ENCODE data around the gene FALEC. TPM values are rescaled to one million over a fixed set of nuclear protein-coding genes. Genes with fewer than 3 reads are reported as not detected.

Gene FALEC
- total and polyA plus RNA-seq, 2 experiments from 2014 or later: 1.7 TPM; not detected in 1

- Histone ChIP-seq H3F3A (replicated peaks; ENCODE audit: low read depth) (peaks cover 48% of the 10 kb centered on the region), H3K4me3 (peak within 1 kb of the TSS; percentile 96), H2AFZ (no peak within 1 kb of the TSS), H3K9me2 (ENCODE audit: insufficient read depth) (no peaks in the 10 kb centered on the region), H3K4me2 (peak within 1 kb of the TSS; percentile 92), H4K20me1 (replicated peaks; ENCODE audit: insufficient read depth) (peaks cover 42% of the 10 kb centered on the region), H3K79me2 (replicated peaks; ENCODE audit: insufficient read depth) (peaks cover 60% of the 10 kb centered on the region), H3K4me1 (ENCODE audit: insufficient read depth) (peaks cover 35% of the 10 kb centered on the region), H3K27ac (ENCODE audit: low read depth) (peak within 1 kb of the TSS; percentile 100), H3K27me3 (ENCODE audit: insufficient read depth) (no peaks in the 10 kb centered on the region), H3K36me3 (ENCODE audit: insufficient read depth) (peaks cover 43% of the 10 kb centered on the region)
- TF ChIP-seq ZNF114 (CRISPR knock-in tag; IDR thresholded peaks at IDR 0.05): no peak
- TF ChIP-seq EZH2phosphoT487 (IDR thresholded peaks at IDR 0.05; ENCODE audit: unreplicated experiment): no peak
- TF ChIP-seq REST (IDR thresholded peaks at IDR 0.05; ENCODE audit: unreplicated experiment): no peak
- 0 out of 4 replicates have a peak, but pooled peaks of 1 of the 2 experiments have one; percentile 6 for TF ChIP-seq CTCF (conservative IDR thresholded peaks at IDR 0.05; ENCODE audit: low read depth in 2 of 2)
- TF ChIP-seq EZH2 (IDR thresholded peaks at IDR 0.05; ENCODE audit: low read depth, unreplicated experiment): no peak
- no peak for TF ChIP-seq NANOG (IDR thresholded peaks at IDR 0.05; ENCODE audit: borderline replicate concordance)
- no peak for TF ChIP-seq ZNF462 (CRISPR knock-in tag; IDR thresholded peaks at IDR 0.05)
- TF ChIP-seq CREB1 (CRISPR knock-in tag; IDR thresholded peaks at IDR 0.05; ENCODE audit: low read depth): peak; percentile 85
- TF ChIP-seq JUNB (IDR thresholded peaks at IDR 0.05; ENCODE audit: unreplicated experiment): no peak
- TF ChIP-seq ZNF331 (CRISPR knock-in tag; IDR thresholded peaks at IDR 0.05; ENCODE audit: low read depth): no peak
- 0 out of 2 replicates have a peak, but pooled peaks have one; percentile 11 for TF ChIP-seq ETS1 (IDR thresholded peaks at IDR 0.05)
- TF ChIP-seq POLR2AphosphoS5 (IDR thresholded peaks at IDR 0.05; ENCODE audit: low read depth): peak; percentile 96
- no peak for TF ChIP-seq STAT1 (IDR thresholded peaks at IDR 0.05; ENCODE audit: unreplicated experiment)
- H3K36me3 Mint-ChIP-seq (ENCODE audit: low read depth): peaks cover 50% of the 10 kb centered on the region
- peak within 1 kb of the TSS; percentile 99 for H3K4me3 Mint-ChIP-seq
- peaks cover 8% of the 10 kb centered on the region; the same call in 1 of the 3 replicates for H3K9me3 Mint-ChIP-seq
- DNase-seq (ENCODE audit: low spot score): peak; percentile 97
- peak; percentile 87 for ATAC-seq
- H3K27me3 Mint-ChIP-seq (ENCODE audit: insufficient read depth, low read depth, poor library complexity): peaks cover 37% of the 10 kb centered on the region
- H3K4me1 Mint-ChIP-seq: peaks cover 32% of the 10 kb centered on the region
- H3K27ac Mint-ChIP-seq: peak within 1 kb of the TSS; percentile 100
Measured at GRCh38 chr1:150579110-150579944, 63.8 kb downstream of the FALEC start, which contains the start of gene MCL1. Gene MCL1, minus strand, starts transcription at chr1:150579610. Its CDS starts 80 bp downstream, at chr1:150579530.

All from GM23338 (cell line).